KG1 (cell line): ENCODE results near the gene ZNF597.

ENCODE experiments used
- DNase-seq: peaks from one replicate; lab custom pipeline; 2025; lab: John Stamatoyannopoulos, UW

ZNF597 gene

DNA sequence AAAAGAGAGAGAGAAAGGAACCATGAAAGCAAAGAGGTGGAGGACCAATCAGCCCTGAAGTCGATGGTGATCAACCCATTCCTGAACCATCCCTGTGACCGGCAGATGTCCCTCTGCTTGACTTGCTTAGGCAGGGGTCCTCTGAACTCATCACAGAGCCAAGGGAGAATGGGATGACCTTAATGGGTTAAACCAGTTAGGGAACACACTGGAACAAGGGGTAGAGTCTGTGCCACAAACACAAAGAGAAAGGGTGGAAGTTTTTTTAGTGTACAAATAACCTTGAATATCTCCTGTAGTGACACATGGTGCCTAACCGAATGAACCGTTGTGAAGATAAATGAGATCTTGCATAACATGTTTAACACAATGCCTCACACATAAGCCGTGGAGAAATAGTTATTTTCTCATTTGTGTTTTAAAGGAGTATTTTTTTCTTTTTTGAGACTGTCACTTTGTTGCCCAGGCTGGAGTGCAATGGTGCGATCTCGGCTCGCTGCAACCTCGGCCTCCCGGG lies 11.4 kb upstream of the ZNF597 start:
- no peak for DNase-seq

DNA sequence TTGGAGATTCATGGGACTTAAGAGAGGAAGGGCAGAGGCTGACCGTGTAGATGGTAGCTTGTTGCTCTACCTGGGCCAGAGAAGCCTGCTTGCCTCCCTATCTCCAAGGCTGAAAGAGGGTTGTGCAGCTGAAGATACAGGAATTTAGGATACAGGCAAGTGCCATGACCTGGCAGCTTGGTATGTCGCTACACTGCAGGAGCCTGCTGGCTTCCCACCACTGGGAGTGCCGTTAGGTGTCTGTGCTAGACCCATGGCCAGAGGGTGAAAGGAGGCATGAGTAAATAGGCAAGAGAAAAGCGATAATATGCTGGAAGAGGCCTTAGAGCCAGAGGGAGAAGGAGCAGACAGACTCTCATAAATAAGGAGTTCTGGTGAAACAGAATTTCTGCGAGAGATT lies 10.8 kb upstream of the ZNF597 start:
- no peak for DNase-seq

DNA sequence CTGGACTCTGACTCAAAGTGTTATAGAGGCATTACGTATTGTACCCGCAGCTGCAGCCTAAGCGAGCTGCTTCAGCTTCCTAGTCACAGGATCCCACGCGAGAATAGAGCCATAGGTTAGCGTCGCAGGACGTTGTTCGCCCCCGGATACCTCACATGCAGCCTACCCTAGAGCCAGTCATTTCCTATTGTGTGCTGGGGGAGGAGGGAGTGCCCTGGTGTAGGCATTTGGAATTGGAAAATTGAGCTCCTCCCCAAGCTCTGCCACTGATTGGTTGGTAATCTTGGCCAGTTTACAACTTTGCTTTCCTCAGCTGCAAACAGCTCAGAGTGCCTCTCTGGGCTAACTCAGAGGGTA lies 706 bp upstream of the ZNF597 start:
- DNase-seq: no peak

DNA sequence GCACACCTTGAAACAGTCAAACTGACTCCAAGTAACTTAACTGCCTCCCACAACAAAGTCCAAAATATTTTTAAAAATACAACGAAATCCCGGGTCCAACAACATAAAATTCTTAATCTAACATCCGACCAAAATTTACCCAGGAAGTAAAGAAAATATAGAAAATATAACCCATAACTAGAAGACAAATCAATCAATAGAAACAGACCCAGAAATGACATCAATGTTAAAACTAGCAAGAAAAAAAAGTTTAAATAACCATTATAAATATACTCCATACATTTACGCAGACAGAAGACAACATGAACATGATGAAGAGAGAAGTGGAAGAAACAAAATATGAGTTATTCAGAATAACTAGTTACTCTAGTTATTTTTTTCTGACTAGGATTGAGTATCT lies 3.7 kb downstream of the ZNF597 start:
- no peak for DNase-seq

DNA sequence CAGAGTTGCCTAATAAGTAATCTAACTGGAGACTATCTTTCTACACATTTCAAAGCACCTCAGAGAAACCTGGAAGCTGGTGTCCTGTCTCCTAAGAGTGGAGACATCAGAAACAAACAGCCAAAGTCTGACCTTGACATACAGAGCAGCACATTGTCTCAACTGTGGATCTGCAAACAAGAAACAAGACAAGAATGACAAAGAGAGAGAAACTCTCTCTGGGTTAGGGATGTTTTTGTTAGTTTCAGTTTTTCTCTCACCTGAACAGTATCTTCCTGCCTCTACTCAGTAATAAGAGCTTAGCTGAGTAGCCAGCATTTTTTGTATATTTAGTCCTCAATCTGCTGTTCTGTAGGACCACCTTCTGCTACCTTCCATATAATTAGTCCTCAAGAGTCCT lies 8.9 kb downstream of the ZNF597 start:
- DNase-seq: no peak

DNA sequence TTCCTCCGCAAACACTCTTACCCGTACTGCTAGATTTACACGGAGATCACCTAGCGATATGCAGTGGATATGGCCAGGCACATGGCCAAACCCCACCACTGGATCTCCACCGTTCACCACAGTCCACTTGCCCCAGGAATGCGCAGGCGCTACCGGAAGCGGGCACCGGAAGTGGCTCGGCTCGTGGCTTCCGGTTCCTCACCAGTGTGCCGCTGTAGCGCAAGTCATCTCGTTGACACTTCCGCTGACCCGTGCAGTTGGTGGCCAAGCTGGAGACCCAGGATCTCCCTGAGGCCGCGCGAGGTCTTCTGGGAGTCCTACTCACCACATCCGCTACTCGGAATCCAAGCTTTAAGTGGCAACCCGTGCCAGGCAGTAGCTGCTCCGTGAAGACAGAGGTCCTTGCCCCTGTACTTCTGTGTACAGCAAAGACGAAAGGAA lies 11.5 kb downstream of the ZNF597 start:
- peak; percentile 73 for DNase-seq

DNA sequence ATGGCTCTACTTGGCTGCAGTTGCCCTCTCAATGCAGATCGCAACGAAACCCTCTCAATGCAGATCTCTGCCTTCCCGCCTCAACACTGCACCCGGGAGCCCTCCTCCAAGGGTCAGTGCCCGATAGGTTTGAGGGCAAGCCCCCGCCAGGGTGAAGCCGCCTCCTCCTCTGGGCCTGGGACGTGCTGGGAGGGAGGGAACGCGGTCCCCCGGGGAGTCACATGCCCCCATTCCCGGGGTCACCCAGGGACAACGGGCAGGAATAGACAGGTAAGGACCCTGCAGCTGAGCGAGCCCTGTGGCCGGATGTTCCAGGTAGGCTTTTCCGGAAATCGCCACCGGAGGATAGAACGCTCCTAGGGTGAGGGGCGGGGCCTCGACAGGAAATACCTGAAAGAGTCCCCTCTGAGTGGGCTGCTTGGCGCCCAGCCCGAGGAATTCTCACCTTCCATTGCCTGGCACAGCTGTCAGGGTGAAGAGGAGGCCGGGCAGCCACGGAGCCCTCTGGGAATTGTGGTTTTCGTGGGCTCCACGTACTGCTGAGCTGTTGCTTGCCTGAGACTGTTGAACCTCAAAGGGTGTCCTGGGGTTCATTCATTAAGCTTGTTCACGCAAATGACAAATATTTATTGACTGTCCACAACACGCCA lies 29.4 kb downstream of the ZNF597 start:
- no peak for DNase-seq

DNA sequence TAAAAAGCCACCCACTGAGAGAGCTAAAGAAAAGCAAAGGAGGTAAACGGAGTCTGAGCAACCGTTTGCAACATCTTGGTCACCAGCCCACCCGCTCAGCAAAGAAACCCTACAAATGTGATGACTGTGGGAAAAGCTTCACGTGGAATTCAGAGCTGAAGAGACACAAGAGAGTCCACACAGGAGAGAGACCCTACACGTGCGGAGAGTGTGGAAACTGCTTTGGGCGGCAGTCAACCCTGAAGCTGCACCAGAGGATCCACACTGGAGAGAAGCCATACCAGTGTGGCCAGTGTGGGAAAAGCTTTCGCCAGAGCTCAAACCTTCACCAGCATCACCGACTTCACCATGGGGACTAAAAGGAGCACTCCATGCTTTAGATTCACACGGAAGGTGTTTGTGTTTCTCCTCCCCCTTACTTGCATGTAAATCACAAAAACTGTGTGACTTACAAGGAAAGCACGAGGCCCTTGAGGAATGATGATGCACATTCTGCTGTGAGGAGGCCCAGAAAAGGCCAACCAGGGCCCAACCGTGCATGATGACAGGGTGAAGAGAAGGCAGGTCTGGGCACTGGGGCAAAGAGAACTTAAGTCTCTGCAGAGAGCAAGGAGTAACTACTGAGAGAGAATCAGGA lies 34.6 kb downstream of the ZNF597 start:
- DNase-seq: no peak

DNA sequence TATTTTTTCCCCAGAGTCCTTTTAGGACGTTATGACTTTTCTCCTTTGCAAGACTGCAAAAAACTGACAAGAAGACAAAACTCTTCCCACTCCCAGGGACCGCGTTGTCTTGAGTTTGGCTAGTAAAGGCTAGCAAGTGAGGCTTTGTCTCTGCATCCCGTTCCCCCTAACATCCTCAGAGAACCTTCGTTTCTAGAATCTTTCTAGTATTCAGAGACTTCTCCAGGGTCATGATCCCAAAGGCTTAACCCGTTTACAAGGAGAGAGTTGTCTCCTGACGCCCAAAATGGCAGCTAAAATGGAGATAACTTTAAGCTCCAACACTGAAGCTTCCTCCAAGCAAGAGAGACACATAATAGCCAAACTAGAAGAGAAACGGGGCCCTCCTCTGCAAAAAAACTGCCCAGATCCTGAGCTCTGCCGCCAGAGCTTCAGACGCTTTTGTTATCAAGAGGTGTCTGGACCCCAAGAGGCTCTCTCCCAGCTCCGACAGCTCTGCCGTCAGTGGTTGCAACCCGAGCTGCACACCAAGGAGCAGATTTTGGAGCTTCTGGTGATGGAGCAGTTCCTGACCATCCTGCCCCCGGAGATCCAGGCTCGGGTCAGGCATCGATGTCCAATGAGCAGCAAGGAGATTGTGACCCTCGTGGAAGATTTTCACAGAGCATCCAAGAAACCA lies 41.4 kb downstream of the ZNF597 start:
- DNase-seq: peak; percentile 16

DNA sequence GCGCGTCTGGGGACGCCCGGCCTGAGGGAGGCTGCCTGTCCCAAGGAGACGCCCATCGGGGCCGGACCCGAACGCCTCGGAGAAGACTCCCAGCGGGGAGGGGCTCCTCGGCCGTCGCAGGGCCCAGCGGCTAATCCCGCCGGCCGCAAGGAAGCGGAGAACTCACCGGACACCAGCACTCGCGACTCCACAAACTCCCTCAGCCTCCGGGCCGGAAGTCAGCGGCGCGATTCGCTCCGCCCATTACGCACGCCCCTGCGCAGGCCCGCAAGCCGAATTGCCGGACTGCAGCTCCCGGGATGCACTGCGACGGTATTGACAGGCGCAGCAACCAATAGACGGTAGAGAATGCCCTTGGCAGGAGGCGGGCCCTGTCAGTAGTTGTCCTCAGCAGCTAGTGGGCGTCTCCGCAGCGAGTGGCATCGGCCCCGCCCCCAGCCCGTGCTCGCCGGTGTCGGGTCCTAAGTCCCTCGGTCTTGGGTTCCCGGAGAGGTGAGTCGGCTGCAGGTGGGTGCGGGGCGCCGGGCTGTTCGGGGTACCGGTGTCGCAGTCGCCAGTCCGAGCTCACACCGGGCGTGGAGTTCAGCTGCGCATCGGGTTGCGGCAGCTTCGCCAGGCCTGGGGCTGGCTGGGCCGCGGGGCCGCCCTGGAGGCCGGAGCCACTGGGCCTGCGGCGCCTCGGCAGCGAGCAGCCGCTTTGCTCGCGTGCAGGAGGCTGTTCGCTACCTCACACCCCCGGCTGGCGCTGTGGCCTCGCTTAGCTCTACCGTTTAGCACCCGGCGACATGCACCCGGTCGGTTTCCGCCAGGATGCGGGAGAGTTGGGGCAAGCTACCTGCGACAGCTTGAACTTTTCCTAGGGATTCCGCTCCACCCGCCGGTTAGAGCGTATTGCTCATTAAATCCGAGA lies 42.3 kb downstream of the ZNF597 start, which contains the start of the genes ZNF174 and ZSCAN32:
Gene ZNF174, plus strand, starts transcription at position 437 of the 910 bp plus-strand sequence. CDS start 790 bp downstream, outside the sequence.
Gene ZSCAN32, minus strand, starts transcription at position 226 of the 910 bp plus-strand sequence. CDS start 3,447 bp downstream, outside the sequence.
- DNase-seq: peak; percentile 98

DNA sequence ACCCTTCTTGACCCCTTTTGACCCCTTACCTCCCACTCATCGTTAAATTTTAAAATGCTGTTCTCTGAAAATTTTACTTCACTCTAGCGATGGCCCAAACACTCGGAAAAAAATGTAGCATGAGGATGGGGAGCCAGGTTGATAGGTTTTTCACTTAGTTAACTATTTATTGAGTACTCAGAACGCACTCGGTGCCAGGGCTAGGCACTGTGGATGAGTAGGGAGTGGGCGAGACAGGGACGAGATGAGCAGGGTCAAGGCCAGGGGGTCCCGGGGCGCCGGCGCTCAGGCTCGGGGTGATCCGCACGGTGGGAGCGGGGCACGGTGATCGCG lies 42.9 kb downstream of the ZNF597 start:
- DNase-seq: no peak

DNA sequence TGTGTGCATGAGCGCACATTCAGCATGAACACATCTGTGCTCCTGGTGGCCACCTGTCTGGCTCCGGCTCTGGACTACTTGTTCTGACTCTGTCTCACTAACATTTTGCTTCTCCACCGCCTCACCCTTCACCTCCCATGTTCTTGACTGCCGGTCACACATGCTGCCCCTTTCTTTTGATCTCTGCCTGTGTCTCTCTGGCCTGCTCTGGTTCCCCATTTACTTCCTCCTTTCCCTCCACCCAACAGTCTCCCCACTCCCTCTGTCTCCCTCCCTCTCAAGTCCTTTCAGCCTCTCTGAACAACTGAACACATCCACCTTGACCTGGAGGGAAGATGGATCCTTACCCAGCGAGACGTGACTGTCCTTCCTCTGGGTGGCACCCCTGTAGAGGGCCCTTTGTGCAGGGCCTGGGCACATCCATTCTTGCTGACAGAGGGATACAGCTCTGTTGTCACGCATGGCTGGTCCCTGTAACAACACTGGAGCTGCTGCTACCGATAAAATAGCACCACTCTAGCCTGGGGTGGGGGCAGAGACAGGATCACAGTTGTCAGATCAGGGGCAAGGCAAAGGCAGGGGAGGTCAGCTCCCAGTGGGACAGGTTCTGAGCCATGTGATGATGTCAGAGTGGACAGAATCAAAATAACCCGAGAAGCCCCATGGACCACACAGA lies 53.5 kb downstream of the ZNF597 start:
- DNase-seq: no peak

DNA sequence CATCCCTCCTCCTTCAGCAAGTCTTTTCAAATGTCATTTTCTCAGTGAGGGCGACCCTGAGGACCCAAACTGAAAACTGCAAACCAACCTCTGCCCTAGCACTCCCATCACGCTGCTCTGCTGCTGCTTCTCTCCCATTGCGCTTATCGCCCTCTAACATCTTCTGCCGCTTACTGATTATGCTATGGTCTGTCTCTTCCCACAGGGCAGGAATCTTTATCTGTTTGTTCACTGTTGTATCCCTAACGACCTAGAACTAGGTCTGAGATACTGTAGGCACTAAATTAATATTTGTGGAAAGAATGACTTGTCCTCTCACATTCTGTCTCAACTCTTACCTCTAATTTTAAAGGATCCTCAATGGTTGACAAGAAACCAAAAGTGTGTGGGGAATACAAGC lies 55.0 kb downstream of the ZNF597 start:
- DNase-seq: no peak

DNA sequence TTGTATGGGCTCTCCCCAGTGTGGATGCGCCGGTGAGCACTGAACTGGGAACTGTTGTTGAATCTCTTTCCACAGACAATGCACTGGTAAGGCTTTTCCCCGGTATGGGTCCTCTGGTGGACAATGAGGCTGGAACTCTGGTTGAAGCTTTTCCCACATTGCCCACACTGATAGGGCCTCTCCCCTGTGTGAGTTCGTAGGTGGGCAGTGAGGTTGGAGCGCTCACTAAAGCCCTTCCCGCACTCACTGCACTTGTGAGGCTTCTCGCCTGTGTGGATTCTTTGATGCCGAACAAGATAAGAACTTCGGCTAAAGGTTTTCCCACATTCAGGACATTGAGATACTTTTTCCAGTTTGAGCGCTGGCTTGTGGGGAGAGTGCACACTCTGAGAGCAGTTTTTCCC lies 60.3 kb downstream of the ZNF597 start:
- no peak for DNase-seq
